H9 (cell line): ENCODE results near the gene RAPGEF6. TPM values are rescaled to one million over a fixed set of nuclear protein-coding genes. Genes with fewer than 3 reads are reported as not detected.

Experiments
- DNase-seq: peaks from one replicate; pipeline ENCODE4 v3.0.0-alpha.2; 2017
- H2AFZ ChIP-seq: one replicate; pipeline ENCODE4 v1.6.1; 2013; ENCODE audit warnings: mild to moderate bottlenecking, low read length, control low read depth, moderate library complexity
- H2AK5ac ChIP-seq: 2 replicates; pipeline ENCODE4 v1.6.1; 2013; ENCODE audit warnings: low read length, control low read depth, mixed read lengths; ENCODE audit not compliant: insufficient read length
- H2BK120ac ChIP-seq: one replicate; pipeline ENCODE4 v1.6.1; 2013; ENCODE audit warnings: low read depth, mild to moderate bottlenecking, low read length, control low read depth, inconsistent platforms; ENCODE audit not compliant: poor library complexity, severe bottlenecking
- H2BK12ac ChIP-seq: 2 replicates; pipeline ENCODE4 v1.6.1; 2013; ENCODE audit warnings: low read length, control low read depth, mixed read lengths, low read depth; ENCODE audit not compliant: insufficient read length
- H2BK15ac ChIP-seq: 2 replicates; pipeline ENCODE4 v1.6.1; 2013; ENCODE audit warnings: low read depth, low read length, control low read depth
- H2BK20ac ChIP-seq: one replicate; pipeline ENCODE4 v1.6.1; 2013; ENCODE audit warnings: low read depth, mild to moderate bottlenecking, low read length, control low read depth, inconsistent platforms; ENCODE audit not compliant: poor library complexity, severe bottlenecking
- H2BK5ac ChIP-seq: 2 replicates; pipeline ENCODE4 v1.6.1; 2013; ENCODE audit warnings: low read length, control low read depth, mixed read lengths; ENCODE audit not compliant: insufficient read length
- H3K14ac ChIP-seq: 2 replicates; pipeline ENCODE4 v1.6.1; 2013; ENCODE audit warnings: low read length, control low read depth; ENCODE audit not compliant: insufficient read depth
- H3K18ac ChIP-seq: 2 replicates; pipeline ENCODE4 v1.6.1; 2013; ENCODE audit warnings: low read depth, mild to moderate bottlenecking, mixed read lengths, low read length, control low read depth; ENCODE audit not compliant: insufficient read length
- H3K23ac ChIP-seq: 2 replicates; pipeline ENCODE4 v1.6.1; 2013; ENCODE audit warnings: low read length, control low read depth, mixed read lengths, low read depth; ENCODE audit not compliant: insufficient read length
- H3K23me2 ChIP-seq: 2 replicates; pipeline ENCODE4 v1.6.1; 2013; ENCODE audit warnings: low read depth, mild to moderate bottlenecking, mixed read lengths, low read length, control low read depth; ENCODE audit not compliant: insufficient read length, poor library complexity, severe bottlenecking
- H3K27ac ChIP-seq: 2 replicates; pipeline ENCODE4 v1.5.1; 2013; ENCODE audit warnings: low read length, control low read depth, mixed read lengths, low read depth; ENCODE audit not compliant: insufficient read length
- H3K27me3 ChIP-seq: 2 replicates; pipeline ENCODE4 v1.6.1; 2013; ENCODE audit warnings: low read length, control low read depth, inconsistent platforms; ENCODE audit not compliant: insufficient read depth
- H3K4ac ChIP-seq: 2 replicates; pipeline ENCODE4 v1.6.1; 2013; ENCODE audit warnings: low read depth, mild to moderate bottlenecking, control low read depth, inconsistent platforms, low read length, moderate library complexity
- H3K4me1 ChIP-seq: 2 replicates; pipeline ENCODE4 v1.6.1; 2013; ENCODE audit warnings: low read length, control low read depth, inconsistent platforms; ENCODE audit not compliant: insufficient read depth
- H3K4me2 ChIP-seq: 2 replicates; pipeline ENCODE4 v1.6.1; 2013; ENCODE audit warnings: low read length, control low read depth, mixed read lengths; ENCODE audit not compliant: insufficient read length, insufficient read depth
- H3K56ac ChIP-seq: 2 replicates; pipeline ENCODE4 v1.6.1; 2013; ENCODE audit warnings: low read depth, mild to moderate bottlenecking, mixed read lengths, low read length, control low read depth; ENCODE audit not compliant: insufficient read length
- H3K79me1 ChIP-seq: 2 replicates; pipeline ENCODE4 v1.6.1; 2013; ENCODE audit warnings: low read depth, mild to moderate bottlenecking, moderate library complexity, low read length, control low read depth, inconsistent platforms; ENCODE audit not compliant: insufficient read depth, poor library complexity, severe bottlenecking
- H3K79me2 ChIP-seq: 2 replicates; pipeline ENCODE4 v1.6.1; 2013; ENCODE audit warnings: low read length, control low read depth, inconsistent platforms; ENCODE audit not compliant: insufficient read depth
- H3K9ac ChIP-seq: 2 replicates; pipeline ENCODE4 v1.6.1; 2013; ENCODE audit warnings: low read length, control low read depth, mixed read lengths; ENCODE audit not compliant: insufficient read length; ENCODE audit errors: extremely low read depth
- H3K9me3 ChIP-seq: one replicate; pipeline ENCODE4 v1.6.1; 2013; ENCODE audit warnings: low read depth, low read length, inconsistent platforms; ENCODE audit not compliant: control insufficient read depth
- H3T11ph ChIP-seq: one replicate; pipeline ENCODE4 v1.6.1; 2013; ENCODE audit warnings: mild to moderate bottlenecking, low read length, control low read depth, inconsistent platforms
- H4K20me1 ChIP-seq: one replicate; pipeline ENCODE4 v1.6.1; 2013; ENCODE audit not compliant: control insufficient read depth, insufficient read length, insufficient read depth
- H4K5ac ChIP-seq: 2 replicates; pipeline ENCODE4 v1.6.1; 2013; ENCODE audit warnings: low read depth, mild to moderate bottlenecking, mixed read lengths, low read length, control low read depth; ENCODE audit not compliant: insufficient read length
- H4K8ac ChIP-seq: replicated peaks from 2 replicates; pipeline ENCODE4 v1.6.1; 2013; ENCODE audit warnings: low read length, control low read depth, mixed read lengths, low read depth; ENCODE audit not compliant: insufficient read length
- H4K91ac ChIP-seq: 2 replicates; pipeline ENCODE4 v1.6.1; 2013; ENCODE audit warnings: low read depth, mild to moderate bottlenecking, moderate library complexity, mixed read lengths, low read length, control low read depth; ENCODE audit not compliant: insufficient read length
- H3K27ac Mint-ChIP-seq, 3 experiments: 2 replicates in 2 of 3; 3 replicates in 1 of 3; pipeline ENCODE4 v1.8.0; 2020 to 2021; ENCODE audit warnings: mixed read lengths in 3 of 3, mild to moderate bottlenecking in 1 of 3, moderate library complexity in 1 of 3
- H3K27me3 Mint-ChIP-seq: 2 replicates; pipeline ENCODE4 v1.8.0; 2021; ENCODE audit warnings: low read depth, mild to moderate bottlenecking, moderate library complexity, mixed read lengths
- H3K36me3 Mint-ChIP-seq, 3 experiments: 2 replicates in 2 of 3; 3 replicates in 1 of 3; pipeline ENCODE4 v1.8.0; 2020 to 2021; ENCODE audit warnings: low read depth in 3 of 3, mixed read lengths in 3 of 3; ENCODE audit not compliant: insufficient read depth in 1 of 3
- H3K4me1 Mint-ChIP-seq, 2 experiments: 2 replicates each; pipeline ENCODE4 v1.8.0; 2020; ENCODE audit warnings: mixed read lengths in 2 of 2
- H3K4me3 Mint-ChIP-seq, 2 experiments: 2 replicates in 1 of 2; 3 replicates in 1 of 2; pipeline ENCODE4 v1.8.0; 2020 to 2021; ENCODE audit warnings: mild to moderate bottlenecking in 2 of 2, mixed read lengths in 2 of 2, moderate library complexity in 1 of 2
- H3K9me3 Mint-ChIP-seq, 2 experiments: 2 replicates in 1 of 2; 3 replicates in 1 of 2; pipeline ENCODE4 v1.8.0; 2020; ENCODE audit warnings: mild to moderate bottlenecking in 2 of 2, mixed read lengths in 2 of 2, moderate library complexity in 1 of 2
- CTCF ChIP-seq: fragments of 200-600 bp; sonication (generic); conservative IDR thresholded peaks from 3 replicates; pipeline ENCODE4 v1.8.0; 2021; ENCODE audit warnings: antibody characterized with exemption, mild to moderate bottlenecking
- WGBS: extraction: QIAGEN DNeasy Blood & Tissue Kit; methylation state at CpG from one replicate; pipeline ENCODE4 v1.1.7; 2013; ENCODE audit warnings: missing lambda C conversion rate, low lambda C conversion rate, mixed read lengths; ENCODE audit not compliant: insufficient read length; ENCODE audit errors: extremely low coverage; 5-methylcytosine and 5-hydroxymethylcytosine counted together
- total RNA-seq: library from RNA; stranded (reverse); gene quantifications from 2 replicates; pipeline ENCODE4 v1.2.1, GENCODE V29; 2021

RAPGEF6 gene
- total RNA-seq, 1 experiment from 2014 or later, result 19.7 TPM

- Mint-ChIP-seq H3K9me3 (no peaks in the 10 kb centered on the region), H3K4me3 (no peak overlapping the region), H3K27me3 (no peaks in the 10 kb centered on the region), H3K27ac (no peak overlapping the region), H3K4me1 (no peaks in the 10 kb centered on the region), H3K36me3 (peaks cover 4 to 21% (median 11%) of the 10 kb centered on the region in 3 experiments; a peak in 5 of 7 replicates)
- Histone ChIP-seq H3K23ac (no peak overlapping the region), H2BK120ac (no peak overlapping the region), H3K27me3 (no peaks in the 10 kb centered on the region), H3K79me2 (no peaks in the 10 kb centered on the region), H3K18ac (no peak overlapping the region), H3K56ac (no peak overlapping the region), H4K20me1 (no peaks in the 10 kb centered on the region), H2BK12ac (no peak overlapping the region), H2BK20ac (no peak overlapping the region), H4K5ac (no peak overlapping the region), H3K27ac (no peak overlapping the region), H3T11ph (no peak overlapping the region), H3K4me1 (no peaks in the 10 kb centered on the region), H2BK15ac (no peak overlapping the region), H4K91ac (no peak overlapping the region), H4K8ac (no peak overlapping the region), H3K4me2 (no peak overlapping the region), H2AK5ac (no peak overlapping the region), H3K4ac (no peak overlapping the region), H3K9me3 (no peaks in the 10 kb centered on the region), H2BK5ac (no peak overlapping the region), H3K23me2 (no peaks in the 10 kb centered on the region), H3K14ac (no peak overlapping the region), H2AFZ (no peak overlapping the region), H3K79me1 (no peaks in the 10 kb centered on the region), H3K9ac (no peak overlapping the region)
- TF ChIP-seq CTCF, result no peak
- no peak for DNase-seq
- WGBS, result no CpG with 5 or more reads among the region's 3 CpGs
Observed at GRCh38 chr5:131649161-131649560, 14.1 kb upstream of the RAPGEF6 start.
